SK-N-SH (cell line): ENCODE results near the gene KEL.

Source experiments
- EP300 ChIP-seq, 2 experiments: IDR thresholded peaks; 2 replicates each; pipeline versions ENCODE4 v1.4.0 to v1.6.1; 2012; ENCODE audit warnings: borderline replicate concordance in 1 of 2, low read depth in 1 of 2, low read length in 1 of 2
- JUND ChIP-seq: IDR thresholded peaks from 2 replicates; pipeline ENCODE4 v1.4.0; 2012
- POLR2AphosphoS5 ChIP-seq: IDR thresholded peaks from 2 replicates; pipeline ENCODE4 v1.6.1; 2012; ENCODE audit warnings: low read depth, low read length
- REST ChIP-seq: IDR thresholded peaks from 2 replicates; pipeline ENCODE4 v1.6.1; 2012; ENCODE audit warnings: mild to moderate bottlenecking, low read depth, low read length, moderate library complexity
- SMC3 ChIP-seq: IDR thresholded peaks from 2 replicates; pipeline ENCODE4 v1.6.1; 2012; ENCODE audit warnings: low read depth, low read length, improper control_type of control experiment
- TAF1 ChIP-seq: IDR thresholded peaks from 2 replicates; pipeline ENCODE4 v1.6.1; 2012; ENCODE audit warnings: low read depth, mild to moderate bottlenecking, low read length, moderate library complexity, borderline replicate concordance
- USF2 ChIP-seq: fragments of 150-350 bp; IDR thresholded peaks from 2 replicates; pipeline ENCODE4 v1.6.1; 2017; ENCODE audit warnings: antibody characterized with exemption, low read length, low read depth, borderline replicate concordance
- YY1 ChIP-seq: IDR thresholded peaks from 2 replicates; pipeline ENCODE4 v1.4.0; 2012; ENCODE audit warnings: low read depth, mild to moderate bottlenecking
- TF ChIP-seq, protein P1 (sequence below): fragments of 200-600 bp; sonication (generic); IDR thresholded peaks from 2 replicates; pipeline ENCODE4 v1.6.1; 2017; ENCODE audit warnings: antibody characterized with exemption, mild to moderate bottlenecking, moderate library complexity

- no peak for TF ChIP-seq TAF1
- TF ChIP-seq, protein P1, sequence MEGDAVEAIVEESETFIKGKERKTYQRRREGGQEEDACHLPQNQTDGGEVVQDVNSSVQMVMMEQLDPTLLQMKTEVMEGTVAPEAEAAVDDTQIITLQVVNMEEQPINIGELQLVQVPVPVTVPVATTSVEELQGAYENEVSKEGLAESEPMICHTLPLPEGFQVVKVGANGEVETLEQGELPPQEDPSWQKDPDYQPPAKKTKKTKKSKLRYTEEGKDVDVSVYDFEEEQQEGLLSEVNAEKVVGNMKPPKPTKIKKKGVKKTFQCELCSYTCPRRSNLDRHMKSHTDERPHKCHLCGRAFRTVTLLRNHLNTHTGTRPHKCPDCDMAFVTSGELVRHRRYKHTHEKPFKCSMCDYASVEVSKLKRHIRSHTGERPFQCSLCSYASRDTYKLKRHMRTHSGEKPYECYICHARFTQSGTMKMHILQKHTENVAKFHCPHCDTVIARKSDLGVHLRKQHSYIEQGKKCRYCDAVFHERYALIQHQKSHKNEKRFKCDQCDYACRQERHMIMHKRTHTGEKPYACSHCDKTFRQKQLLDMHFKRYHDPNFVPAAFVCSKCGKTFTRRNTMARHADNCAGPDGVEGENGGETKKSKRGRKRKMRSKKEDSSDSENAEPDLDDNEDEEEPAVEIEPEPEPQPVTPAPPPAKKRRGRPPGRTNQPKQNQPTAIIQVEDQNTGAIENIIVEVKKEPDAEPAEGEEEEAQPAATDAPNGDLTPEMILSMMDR: no peak
- TF ChIP-seq YY1: no peak
- TF ChIP-seq EP300 (IDR thresholded peaks at IDR 0.05; ENCODE audit: borderline replicate concordance in 1 of 2, low read depth in 1 of 2, low read length in 1 of 2): no peak
- no peak for TF ChIP-seq USF2
- TF ChIP-seq REST: no peak
- TF ChIP-seq POLR2AphosphoS5: no peak
- TF ChIP-seq SMC3: no peak
- TF ChIP-seq JUND: no peak
Observed at GRCh38 chr7:143002898-143003297, 40.7 kb upstream of the KEL start.
